Upper lobe of right lung (tissue), 1 donor: Measurements from ENCODE around the gene HAT1. TPM values are rescaled to one million over a fixed set of nuclear protein-coding genes. Genes with fewer than 3 reads are reported as not detected.

ENCODE experiments used
- ATAC-seq: fragments of 200-7000 bp; cut with Tn5 transposase; one replicate; pipeline ENCODE4 v1.9.1; 2020; ENCODE audit warnings: mild to moderate bottlenecking, moderate library complexity
- DNase-seq: peaks from one replicate; pipeline ENCODE4 v3.0.0-alpha.2; 2020
- H3K27ac ChIP-seq: fragments of 200-600 bp; one replicate; pipeline ENCODE4 v1.8.0; 2022
- H3K27me3 ChIP-seq: fragments of 200-600 bp; one replicate; pipeline ENCODE4 v1.8.0; 2022; ENCODE audit warnings: mild to moderate bottlenecking
- H3K36me3 ChIP-seq: fragments of 200-600 bp; one replicate; pipeline ENCODE4 v1.8.0; 2022
- H3K4me1 ChIP-seq: fragments of 200-600 bp; one replicate; pipeline ENCODE4 v1.8.0; 2022
- H3K4me3 ChIP-seq: fragments of 200-600 bp; one replicate; pipeline ENCODE4 v1.8.0; 2022; ENCODE audit warnings: mild to moderate bottlenecking
- H3K9me3 ChIP-seq: fragments of 200-600 bp; one replicate; pipeline ENCODE4 v1.8.0; 2022
- intact Hi-C: fragments of 100-400 bp; cut with DNase I; formaldehyde crosslinking; loops from one replicate; pipeline ENCODE4 v1.11.0; 2022
- total RNA-seq: library from RNA; stranded (reverse); fragmentation: NEBNext Ultra II Directional; extraction: Animal tissue kit (Norgen Biotek cat#: 25700); gene quantifications from one replicate; pipeline ENCODE4 v1.2.1, GENCODE V29; 2021
- TF ChIP-seq, protein P1 (sequence below): fragments of 200-600 bp; IDR thresholded peaks from one replicate; pipeline ENCODE4 v1.8.0; 2022; ENCODE audit warnings: antibody characterized with exemption
- donor health status: DM: no; HTN: yes; CAD: no; lungs with severe emphysema.

Gene HAT1
- total RNA-seq, 1 donor from 2014 or later: 24.8 TPM

DNA sequence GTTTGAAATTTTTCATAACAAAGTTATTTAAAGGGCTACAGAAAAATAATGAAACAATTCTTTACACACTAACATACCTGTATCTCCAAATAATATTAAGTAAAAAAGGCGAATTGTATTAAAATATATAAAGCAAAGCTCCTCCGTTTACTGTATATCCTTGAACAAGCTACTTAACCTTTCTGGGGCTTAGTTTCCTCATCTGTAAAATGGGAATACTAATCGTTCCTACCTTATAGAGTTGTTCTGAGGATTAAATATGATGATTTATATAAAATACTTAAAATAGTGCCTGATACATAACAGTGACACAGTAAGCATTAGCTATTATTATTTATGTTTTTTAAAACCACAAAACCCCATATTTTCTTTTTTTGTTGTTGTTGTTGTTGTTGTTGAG lies 41.5 kb upstream of the HAT1 start:
- DNase-seq (no peak), ATAC-seq (no peak)
- no peak overlapping the region for H3K27ac ChIP-seq
- H3K36me3 ChIP-seq: no peaks in the 10 kb centered on the region
- H3K9me3 ChIP-seq: no peaks in the 10 kb centered on the region
- peaks cover 4% of the 10 kb centered on the region for H3K4me1 ChIP-seq
- H3K27me3 ChIP-seq: no peaks in the 10 kb centered on the region
- TF ChIP-seq, protein P1, sequence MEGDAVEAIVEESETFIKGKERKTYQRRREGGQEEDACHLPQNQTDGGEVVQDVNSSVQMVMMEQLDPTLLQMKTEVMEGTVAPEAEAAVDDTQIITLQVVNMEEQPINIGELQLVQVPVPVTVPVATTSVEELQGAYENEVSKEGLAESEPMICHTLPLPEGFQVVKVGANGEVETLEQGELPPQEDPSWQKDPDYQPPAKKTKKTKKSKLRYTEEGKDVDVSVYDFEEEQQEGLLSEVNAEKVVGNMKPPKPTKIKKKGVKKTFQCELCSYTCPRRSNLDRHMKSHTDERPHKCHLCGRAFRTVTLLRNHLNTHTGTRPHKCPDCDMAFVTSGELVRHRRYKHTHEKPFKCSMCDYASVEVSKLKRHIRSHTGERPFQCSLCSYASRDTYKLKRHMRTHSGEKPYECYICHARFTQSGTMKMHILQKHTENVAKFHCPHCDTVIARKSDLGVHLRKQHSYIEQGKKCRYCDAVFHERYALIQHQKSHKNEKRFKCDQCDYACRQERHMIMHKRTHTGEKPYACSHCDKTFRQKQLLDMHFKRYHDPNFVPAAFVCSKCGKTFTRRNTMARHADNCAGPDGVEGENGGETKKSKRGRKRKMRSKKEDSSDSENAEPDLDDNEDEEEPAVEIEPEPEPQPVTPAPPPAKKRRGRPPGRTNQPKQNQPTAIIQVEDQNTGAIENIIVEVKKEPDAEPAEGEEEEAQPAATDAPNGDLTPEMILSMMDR: no peak
- intact Hi-C loops: no loop called here
- no peak overlapping the region for H3K4me3 ChIP-seq

GRCh38 chr2:171882089-171882769 lies 40.0 kb upstream of the HAT1 start:
- Histone ChIP-seq H3K27me3 (no peaks in the 10 kb centered on the region), H3K4me3 (no peak overlapping the region), H3K36me3 (no peaks in the 10 kb centered on the region), H3K4me1 (peaks cover 4% of the 10 kb centered on the region), H3K9me3 (no peaks in the 10 kb centered on the region), H3K27ac (no peak overlapping the region)
- intact Hi-C loops: no loop called here
- ATAC-seq: no peak
- TF ChIP-seq, protein P1: no peak
- no peak for DNase-seq

GRCh38 chr2:171883275-171883893 lies 38.9 kb upstream of the HAT1 start:
- ATAC-seq (no peak), DNase-seq (no peak)
- H3K9me3 ChIP-seq: no peaks in the 10 kb centered on the region
- no peak overlapping the region for H3K4me3 ChIP-seq
- intact Hi-C loops: no loop called here
- H3K27ac ChIP-seq: no peak overlapping the region
- TF ChIP-seq, protein P1: no peak
- no peaks in the 10 kb centered on the region for H3K36me3 ChIP-seq
- peaks cover 4% of the 10 kb centered on the region for H3K4me1 ChIP-seq
- no peaks in the 10 kb centered on the region for H3K27me3 ChIP-seq

GRCh38 chr2:171889333-171889732 lies 32.9 kb upstream of the HAT1 start:
- no peak for ATAC-seq
- H3K27ac ChIP-seq: no peak overlapping the region
- H3K27me3 ChIP-seq: no peaks in the 10 kb centered on the region
- TF ChIP-seq, protein P1: no peak
- H3K4me1 ChIP-seq: peaks cover 6% of the 10 kb centered on the region
- no peaks in the 10 kb centered on the region for H3K9me3 ChIP-seq
- H3K4me3 ChIP-seq: no peak overlapping the region
- DNase-seq: no peak
- no peaks in the 10 kb centered on the region for H3K36me3 ChIP-seq
- intact Hi-C loops: no loop called here

DNA sequence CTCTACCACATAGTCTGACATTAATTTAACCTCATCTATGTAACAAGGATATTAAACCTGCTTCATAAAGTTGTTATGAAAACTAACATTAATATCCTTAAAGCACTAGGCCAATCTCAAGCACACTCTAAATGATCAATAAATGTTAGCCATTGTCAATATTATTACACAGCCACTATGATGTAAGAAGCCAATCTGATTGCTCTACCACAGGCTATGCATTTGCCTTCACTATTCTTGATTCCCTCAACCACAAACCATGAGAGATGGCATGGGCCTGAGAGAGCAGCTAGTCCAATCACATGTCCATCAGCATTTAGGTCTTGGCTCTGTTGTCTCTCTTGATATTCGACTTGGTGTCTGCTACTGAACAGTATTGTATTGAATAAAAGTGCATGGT lies 32.5 kb upstream of the HAT1 start:
- H3K27me3 ChIP-seq: no peaks in the 10 kb centered on the region
- H3K4me1 ChIP-seq: peaks cover 11% of the 10 kb centered on the region
- DNase-seq (no peak), ATAC-seq (no peak)
- intact Hi-C loops: no loop called here
- TF ChIP-seq, protein P1: no peak
- no peak overlapping the region for H3K4me3 ChIP-seq
- no peaks in the 10 kb centered on the region for H3K36me3 ChIP-seq
- no peak overlapping the region for H3K27ac ChIP-seq
- no peaks in the 10 kb centered on the region for H3K9me3 ChIP-seq
